OCI-LY3 (cell line): ENCODE measurements around the gene OARD1.

Source experiments
- CTCF ChIP-seq: fragments of 200-600, 300-600 bp; sonication (generic); IDR thresholded peaks from 2 replicates; pipeline ENCODE4 v1.5.1; 2014; ENCODE audit warnings: antibody characterized with exemption, low read length, low read depth
- EZH2phosphoT487 ChIP-seq: fragments of 200-600 bp; shearing (Covaris generic); IDR thresholded peaks from 2 replicates; pipeline ENCODE4 v1.6.1; 2018; ENCODE audit warnings: antibody characterized with exemption, mixed run types, low read depth

GRCh38 chr6:41046084-41046483, 26.1 kb downstream of the OARD1 start:
- TF ChIP-seq CTCF (no peak), EZH2phosphoT487 (no peak)
